ENCODE data around the gene GCA. TPM values are rescaled to one million over a fixed set of nuclear protein-coding genes. Genes with fewer than 3 reads are reported as not detected.
A peak's percentile ranks its signal among the peaks of the same experiment; 100 is the strongest.

GCA gene
- total and polyA plus RNA-seq, 4 donors, result 34.1 to 220 (median 56.6) TPM

GRCh38 chr2:162379719-162380580 is 36.0 kb downstream of the GCA start:
- no peak for ATAC-seq (ENCODE audit: insufficient read depth, low FRiP score)
- H3K9ac ChIP-seq (ENCODE audit: insufficient read depth in 1 of 2, low read length in 2 of 2), result no peak overlapping the region
- no peaks in the 10 kb centered on the region for H3K27me3 ChIP-seq (ENCODE audit: control insufficient read depth in 3 of 3, insufficient read depth in 3 of 3, low read length in 2 of 3)
- peaks cover 0 to 10% (median 3%) of the 10 kb centered on the region in 5 donors for H3K4me1 ChIP-seq (ENCODE audit: control insufficient read depth in 5 of 5, insufficient read depth in 5 of 5, low read length in 5 of 5)
- H3K27ac ChIP-seq (ENCODE audit: low read depth in 1 of 2, low read length in 1 of 2), result no peak overlapping the region
- 83 to 85% methylated on average over 12 of the region's 12 CpGs for WGBS, 2 donors
- H3K4me3 ChIP-seq, result no peak overlapping the region
- no peak for TF ChIP-seq CTCF (IDR thresholded peaks at IDR 0.05; ENCODE audit: control extremely low read depth, extremely low read depth)
- DNase-seq, result no peak
- no peaks in the 10 kb centered on the region for H3K9me3 ChIP-seq (ENCODE audit: control insufficient read depth in 4 of 4, insufficient read depth in 3 of 4, low read length in 3 of 4)
- no peaks in the 10 kb centered on the region for H3K36me3 ChIP-seq (ENCODE audit: control insufficient read depth in 4 of 4, insufficient read depth in 4 of 4, low read length in 4 of 4)

GRCh38 chr2:162381851-162382250 is 37.9 kb downstream of the GCA start:
- Histone ChIP-seq H3K4me1 (ENCODE audit: control insufficient read depth in 5 of 5, insufficient read depth in 5 of 5, low read length in 5 of 5) (peaks cover 0 to 10% (median 3%) of the 10 kb centered on the region in 5 donors), H3K4me3 (no peak overlapping the region), H3K9me3 (ENCODE audit: control insufficient read depth in 4 of 4, insufficient read depth in 3 of 4, low read length in 3 of 4) (no peaks in the 10 kb centered on the region), H3K36me3 (ENCODE audit: control insufficient read depth in 4 of 4, insufficient read depth in 4 of 4, low read length in 4 of 4) (no peaks in the 10 kb centered on the region), H3K9ac (ENCODE audit: insufficient read depth in 1 of 2, low read length in 2 of 2) (no peak overlapping the region), H3K27ac (ENCODE audit: low read depth in 1 of 2, low read length in 1 of 2) (no peak overlapping the region), H3K27me3 (ENCODE audit: control insufficient read depth in 3 of 3, insufficient read depth in 3 of 3, low read length in 2 of 3) (no peaks in the 10 kb centered on the region)
- ATAC-seq (ENCODE audit: insufficient read depth, low FRiP score) (no peak), DNase-seq (peak in 2 of 3 donors; percentile 19 to 34)
- 56 to 70% methylated on average over 4 of the region's 4 CpGs for WGBS, 2 donors
- no peak for TF ChIP-seq CTCF (IDR thresholded peaks at IDR 0.05; ENCODE audit: control extremely low read depth, extremely low read depth)

- 8 to 32% methylated on average over 1 of the region's 1 CpG for WGBS, 2 donors
- H3K9ac ChIP-seq (ENCODE audit: insufficient read depth in 1 of 2, low read length in 2 of 2), result no peak overlapping the region
- DNase-seq (peak in 2 of 3 donors; percentile 80 to 88), ATAC-seq (ENCODE audit: insufficient read depth, low FRiP score) (no peak)
- H3K9me3 ChIP-seq (ENCODE audit: control insufficient read depth in 4 of 4, insufficient read depth in 3 of 4, low read length in 3 of 4), result no peaks in the 10 kb centered on the region
- no peak for TF ChIP-seq CTCF (IDR thresholded peaks at IDR 0.05; ENCODE audit: control extremely low read depth, extremely low read depth)
- no peaks in the 10 kb centered on the region for H3K36me3 ChIP-seq (ENCODE audit: control insufficient read depth in 4 of 4, insufficient read depth in 4 of 4, low read length in 4 of 4)
- peaks cover 0 to 10% (median 3%) of the 10 kb centered on the region in 5 donors for H3K4me1 ChIP-seq (ENCODE audit: control insufficient read depth in 5 of 5, insufficient read depth in 5 of 5, low read length in 5 of 5)
- no peak overlapping the region for H3K27ac ChIP-seq (ENCODE audit: low read depth in 1 of 2, low read length in 1 of 2)
- no peaks in the 10 kb centered on the region for H3K27me3 ChIP-seq (ENCODE audit: control insufficient read depth in 3 of 3, insufficient read depth in 3 of 3, low read length in 2 of 3)
- no peak overlapping the region for H3K4me3 ChIP-seq
Observed at GRCh38 chr2:162382278-162382677, 38.3 kb downstream of the GCA start.
